Fibroblast of mammary gland (primary cell): ENCODE measurements around the gene CORO2A.
A peak's percentile ranks its signal among the peaks of the same experiment; 100 is the strongest.
"Not testable (repeated sequence)": the region's sequence is repeated elsewhere in the genome, so short reads cannot be mapped to it uniquely, and the experiment has no call there.

Source experiments
- DNase-seq: peaks from one replicate; pipeline ENCODE4 v3.0.0-alpha.2; 2010; ENCODE audit warnings: low read depth
- H3K4me3 ChIP-seq: 2 replicates; pipeline ENCODE4 v1.5.1; 2011; ENCODE audit warnings: low read depth, mild to moderate bottlenecking, low read length, moderate library complexity; ENCODE audit not compliant: control insufficient read depth
- TF ChIP-seq, protein P1 (sequence below): conservative IDR thresholded peaks from 2 replicates; pipeline ENCODE4 v1.5.1; 2011; ENCODE audit warnings: low read depth, low read length, inconsistent platforms; ENCODE audit not compliant: control insufficient read depth, insufficient read depth

Gene CORO2A

GRCh38 chr9:98132158-98132557 is 60.3 kb downstream of the CORO2A start:
- TF ChIP-seq, protein P1, sequence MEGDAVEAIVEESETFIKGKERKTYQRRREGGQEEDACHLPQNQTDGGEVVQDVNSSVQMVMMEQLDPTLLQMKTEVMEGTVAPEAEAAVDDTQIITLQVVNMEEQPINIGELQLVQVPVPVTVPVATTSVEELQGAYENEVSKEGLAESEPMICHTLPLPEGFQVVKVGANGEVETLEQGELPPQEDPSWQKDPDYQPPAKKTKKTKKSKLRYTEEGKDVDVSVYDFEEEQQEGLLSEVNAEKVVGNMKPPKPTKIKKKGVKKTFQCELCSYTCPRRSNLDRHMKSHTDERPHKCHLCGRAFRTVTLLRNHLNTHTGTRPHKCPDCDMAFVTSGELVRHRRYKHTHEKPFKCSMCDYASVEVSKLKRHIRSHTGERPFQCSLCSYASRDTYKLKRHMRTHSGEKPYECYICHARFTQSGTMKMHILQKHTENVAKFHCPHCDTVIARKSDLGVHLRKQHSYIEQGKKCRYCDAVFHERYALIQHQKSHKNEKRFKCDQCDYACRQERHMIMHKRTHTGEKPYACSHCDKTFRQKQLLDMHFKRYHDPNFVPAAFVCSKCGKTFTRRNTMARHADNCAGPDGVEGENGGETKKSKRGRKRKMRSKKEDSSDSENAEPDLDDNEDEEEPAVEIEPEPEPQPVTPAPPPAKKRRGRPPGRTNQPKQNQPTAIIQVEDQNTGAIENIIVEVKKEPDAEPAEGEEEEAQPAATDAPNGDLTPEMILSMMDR: no peak
- no peak overlapping the region for H3K4me3 ChIP-seq
- DNase-seq: no peak

DNA sequence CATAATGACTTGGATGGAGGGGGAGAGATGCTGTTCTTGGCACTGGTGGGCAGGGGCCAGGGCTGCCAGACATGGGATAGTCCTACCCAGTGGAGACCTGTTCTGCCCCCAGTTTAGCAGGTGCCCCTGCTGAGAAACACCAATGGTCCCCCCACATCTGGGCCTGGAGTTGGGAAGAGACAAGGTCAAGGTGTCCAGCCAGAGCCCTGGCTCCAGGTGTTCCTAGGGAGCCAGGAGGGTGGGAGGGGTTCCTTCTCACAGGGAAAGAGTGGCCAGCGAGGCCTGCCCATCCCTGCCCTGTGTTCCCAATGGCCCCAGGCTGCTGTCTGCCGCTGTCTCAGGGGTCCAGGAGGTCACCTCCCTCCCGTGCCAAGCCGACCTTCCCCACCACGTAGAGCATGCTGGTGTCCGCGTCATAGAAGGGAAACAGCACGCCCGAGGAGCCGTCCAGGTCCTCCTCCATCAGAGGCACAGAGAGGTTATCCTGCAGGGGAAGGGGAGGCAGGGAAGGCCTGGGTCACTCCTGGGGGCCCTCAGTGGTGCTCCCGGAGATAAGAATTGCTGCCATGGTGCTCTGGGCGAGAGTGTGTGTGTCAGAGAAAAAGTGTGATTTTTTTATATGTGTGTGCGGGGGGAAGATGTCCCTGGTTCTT is 61.7 kb downstream of the CORO2A start:
- TF ChIP-seq, protein P1: no peak
- no peak for DNase-seq

GRCh38 chr9:98130060-98130459 is 62.4 kb downstream of the CORO2A start:
- not testable (repeated sequence) for DNase-seq, H3K4me3 ChIP-seq

More for the DNA sequence above, 61.7 kb downstream of the CORO2A start:
- H3K4me3 ChIP-seq: no peak overlapping the region

DNA sequence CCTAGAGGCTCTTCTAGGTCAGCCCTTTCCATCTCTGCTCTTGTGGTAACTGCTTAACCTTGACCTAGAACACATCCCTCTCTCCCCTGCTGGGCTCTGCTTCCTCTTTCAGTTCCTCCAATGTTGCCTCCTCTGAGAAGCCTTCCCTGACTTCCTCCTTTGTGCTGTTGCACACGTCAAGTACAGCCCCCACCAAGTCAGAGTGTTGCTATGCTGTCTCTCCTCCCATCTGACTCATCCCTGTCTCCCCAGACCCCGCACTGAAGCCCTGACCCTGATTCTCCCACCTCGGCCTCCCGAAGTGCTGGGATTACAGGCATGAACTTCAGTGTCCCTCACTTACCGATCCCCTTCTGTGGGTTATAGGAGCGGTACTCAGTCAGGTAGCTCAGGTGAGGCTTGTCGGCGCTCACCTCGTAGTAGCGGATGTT is 63.0 kb downstream of the CORO2A start:
- no peak overlapping the region for H3K4me3 ChIP-seq
- DNase-seq: peak; percentile 10
- TF ChIP-seq, protein P1: no peak

DNA sequence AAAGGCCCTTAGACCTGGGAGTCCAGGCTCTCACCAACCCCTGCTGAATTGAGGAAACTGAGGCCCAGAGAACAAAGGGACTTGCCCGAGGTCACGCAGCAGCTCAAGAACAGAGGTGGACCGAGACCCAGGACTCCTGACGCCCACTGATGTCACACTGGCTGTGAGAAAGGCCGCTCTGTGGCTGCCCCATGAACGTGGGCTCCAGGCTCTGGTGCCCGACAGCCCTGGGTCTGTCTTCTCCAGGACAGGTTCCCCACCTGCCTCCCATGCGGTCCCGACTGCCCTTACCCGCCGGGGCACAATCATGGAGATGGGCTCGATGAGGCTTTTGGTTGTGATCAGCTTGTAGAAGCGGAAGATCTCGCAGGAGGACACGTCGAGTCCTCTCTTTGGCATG is 64.1 kb downstream of the CORO2A start:
- DNase-seq: no peak
- no peak overlapping the region for H3K4me3 ChIP-seq
- TF ChIP-seq, protein P1: no peak

DNA sequence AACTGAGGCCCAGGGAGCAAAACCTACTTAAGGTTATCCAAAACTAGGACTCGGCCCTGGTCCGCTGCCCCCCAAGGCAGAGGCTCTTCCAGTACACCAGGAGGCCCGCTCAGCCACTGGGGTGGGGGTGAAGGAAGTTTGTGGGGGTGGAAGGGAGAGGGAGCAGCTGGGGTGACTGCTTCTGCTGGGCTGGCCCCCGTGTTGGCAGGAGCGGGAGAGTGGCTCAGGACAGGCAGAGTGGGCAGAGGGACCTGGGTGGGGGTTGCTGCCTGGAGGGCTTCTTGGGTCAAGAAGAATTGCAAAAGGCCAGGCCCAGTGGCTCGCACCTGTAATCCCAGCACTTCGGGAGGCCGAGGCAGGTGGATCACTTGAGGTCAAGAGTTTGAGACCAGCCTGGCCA is 65.2 kb downstream of the CORO2A start:
- H3K4me3 ChIP-seq: no peak overlapping the region
- no peak for DNase-seq
- TF ChIP-seq, protein P1: no peak

- no peak overlapping the region for H3K4me3 ChIP-seq
Observed at GRCh38 chr9:98124637-98125426, 67.6 kb downstream of the CORO2A start.

DNA sequence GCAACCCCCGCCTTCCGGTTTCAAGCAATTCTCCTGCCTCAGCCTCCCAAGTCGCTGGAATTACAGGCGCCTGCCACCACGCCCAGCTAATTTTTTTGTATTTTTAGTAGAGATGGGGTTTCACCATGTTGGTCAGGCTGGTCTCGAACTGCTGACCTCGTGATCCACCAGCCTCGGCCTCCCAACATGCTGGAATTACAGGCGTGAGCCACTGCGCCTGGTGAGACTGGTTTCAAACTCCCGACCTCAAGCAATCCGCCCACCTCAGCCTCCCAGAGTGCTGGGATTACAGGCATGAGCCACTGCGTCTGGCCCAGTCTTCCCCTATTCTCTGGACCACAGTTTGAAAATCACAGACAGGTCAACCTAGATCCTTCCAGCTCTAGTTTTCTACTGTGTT is 68.3 kb downstream of the CORO2A start:
- not testable (repeated sequence) for DNase-seq, H3K4me3 ChIP-seq

More at GRCh38 chr9:98124637-98125426, 67.6 kb downstream of the CORO2A start:
- TF ChIP-seq, protein P1: no peak
- DNase-seq: no peak
